GM23338 (cell line): ENCODE results near the gene AGPS. TPM values are rescaled to one million over a fixed set of nuclear protein-coding genes. Genes with fewer than 3 reads are reported as not detected.

Source experiments
- ATAC-seq: fragments of 200-7000 bp; cut with Tn5 transposase; 3 replicates; pipeline ENCODE4 v1.9.1; 2020
- DNase-seq: peaks from one replicate; pipeline ENCODE4 v3.0.0-alpha.2; 2015; ENCODE audit warnings: low spot score
- H2AFZ ChIP-seq: fragments of 200-600 bp; sonication (generic); 2 replicates; pipeline ENCODE4 v1.8.0; 2016; ENCODE audit warnings: antibody characterized with exemption, mild to moderate bottlenecking, moderate library complexity
- H3F3A ChIP-seq: fragments of 200-600 bp; sonication (generic); replicated peaks from 2 replicates; pipeline ENCODE4 v1.8.0; 2017; ENCODE audit warnings: antibody characterized with exemption, mixed run types, low read depth
- H3K27ac ChIP-seq: fragments of 200-600 bp; sonication (generic); 2 replicates; pipeline ENCODE4 v1.6.1; 2016; ENCODE audit warnings: low read depth
- H3K27me3 ChIP-seq: fragments of 200-600 bp; sonication (generic); 2 replicates; pipeline ENCODE4 v1.8.0; 2016; ENCODE audit warnings: mild to moderate bottlenecking, mixed run types, moderate library complexity; ENCODE audit not compliant: insufficient read depth
- H3K36me3 ChIP-seq: fragments of 200-600 bp; sonication (generic); 2 replicates; pipeline ENCODE4 v1.8.0; 2016; ENCODE audit warnings: mild to moderate bottlenecking; ENCODE audit not compliant: insufficient read depth
- H3K4me1 ChIP-seq: fragments of 200-600 bp; sonication (generic); 2 replicates; pipeline ENCODE4 v1.8.0; 2016; ENCODE audit warnings: mild to moderate bottlenecking, moderate library complexity; ENCODE audit not compliant: insufficient read depth
- H3K4me2 ChIP-seq: fragments of 200-600 bp; sonication (generic); 2 replicates; pipeline ENCODE4 v1.7.1; 2017; ENCODE audit warnings: mixed run types
- H3K4me3 ChIP-seq: fragments of 200-600 bp; sonication (generic); 2 replicates; pipeline ENCODE4 v1.6.1; 2016; ENCODE audit warnings: mixed run types
- H3K79me2 ChIP-seq: fragments of 200-600 bp; sonication (generic); replicated peaks from 2 replicates; pipeline ENCODE4 v1.8.0; 2017; ENCODE audit warnings: mild to moderate bottlenecking; ENCODE audit not compliant: insufficient read depth
- H3K9me2 ChIP-seq: fragments of 200-600 bp; sonication (generic); 2 replicates; pipeline ENCODE4 v1.8.0; 2017; ENCODE audit not compliant: insufficient read depth
- H4K20me1 ChIP-seq: fragments of 200-600 bp; sonication (generic); replicated peaks from 2 replicates; pipeline ENCODE4 v1.8.0; 2017; ENCODE audit warnings: mild to moderate bottlenecking; ENCODE audit not compliant: insufficient read depth
- H3K27ac Mint-ChIP-seq: 2 replicates; pipeline ENCODE4 v1.8.0; 2020; ENCODE audit warnings: inconsistent platforms, mild to moderate bottlenecking, moderate library complexity, mixed read lengths
- H3K27me3 Mint-ChIP-seq: 3 replicates; pipeline ENCODE4 v1.8.0; 2022; ENCODE audit warnings: low read depth, mild to moderate bottlenecking, moderate library complexity, mixed read lengths, inconsistent platforms; ENCODE audit not compliant: insufficient read depth, poor library complexity
- H3K36me3 Mint-ChIP-seq: 3 replicates; pipeline ENCODE4 v1.8.0; 2021; ENCODE audit warnings: low read depth, mild to moderate bottlenecking, inconsistent platforms, moderate library complexity, mixed read lengths
- H3K4me1 Mint-ChIP-seq: 3 replicates; pipeline ENCODE4 v1.8.0; 2020; ENCODE audit warnings: mild to moderate bottlenecking, inconsistent platforms, mixed read lengths
- H3K4me3 Mint-ChIP-seq: 3 replicates; pipeline ENCODE4 v1.8.0; 2021; ENCODE audit warnings: moderate library complexity, mild to moderate bottlenecking, inconsistent platforms, mixed read lengths
- H3K9me3 Mint-ChIP-seq: 3 replicates; pipeline ENCODE4 v1.8.0; 2020; ENCODE audit warnings: moderate library complexity, mild to moderate bottlenecking, inconsistent platforms, mixed read lengths
- CREB1 ChIP-seq: fragments of 250-450 bp; sonication (Bioruptor Pico); IDR thresholded peaks from 2 replicates; pipeline ENCODE4 v1.5.0; 2020; ENCODE audit warnings: low read depth, mild to moderate bottlenecking, moderate library complexity
- EZH2 ChIP-seq: fragments of 200-600 bp; sonication (generic); IDR thresholded peaks from one replicate; pipeline ENCODE4 v1.8.0; 2017; ENCODE audit warnings: antibody characterized with exemption, mild to moderate bottlenecking, low read depth; ENCODE audit not compliant: unreplicated experiment
- EZH2phosphoT487 ChIP-seq: fragments of 200-600 bp; sonication (generic); IDR thresholded peaks from one replicate; pipeline ENCODE4 v1.8.1; 2018; ENCODE audit warnings: antibody characterized with exemption; ENCODE audit not compliant: unreplicated experiment
- JUNB ChIP-seq: IDR thresholded peaks from one replicate; pipeline ENCODE4 v1.6.1; 2016; ENCODE audit warnings: antibody characterized with exemption; ENCODE audit not compliant: unreplicated experiment
- NANOG ChIP-seq: IDR thresholded peaks from 2 replicates; pipeline ENCODE4 v1.6.1; 2016; ENCODE audit warnings: antibody characterized with exemption, borderline replicate concordance
- POLR2AphosphoS5 ChIP-seq: IDR thresholded peaks from 2 replicates; pipeline ENCODE4 v1.6.1; 2016; ENCODE audit warnings: antibody characterized with exemption, low read depth
- STAT1 ChIP-seq: IDR thresholded peaks from one replicate; pipeline ENCODE4 v1.6.1; 2016; ENCODE audit warnings: antibody characterized with exemption; ENCODE audit not compliant: unreplicated experiment
- ZNF114 ChIP-seq: fragments of 250-450 bp; sonication (Bioruptor Pico); IDR thresholded peaks from 2 replicates; pipeline ENCODE4 v1.5.0; 2020; ENCODE audit warnings: mild to moderate bottlenecking, moderate library complexity
- ZNF331 ChIP-seq: fragments of 250-450 bp; sonication (Bioruptor Pico); IDR thresholded peaks from 2 replicates; pipeline ENCODE4 v1.5.0; 2020; ENCODE audit warnings: low read depth, mild to moderate bottlenecking, moderate library complexity
- polyA plus RNA-seq: library from polyadenylated mRNA; unstranded; fragments of >200 nt; fragmentation: Nextera tagmentation; extraction: Ambion mirVana; gene quantifications from 2 replicates; pipeline ENCODE4 v1.2.1, GENCODE V29; 2016
- total RNA-seq: library from RNA; depleted of rRNA; stranded (reverse); fragments of >200 nt; shearing (Covaris generic); gene quantifications from 2 replicates; pipeline ENCODE4 v1.2.3, GENCODE V29; 2014
- TF ChIP-seq, protein P1 (sequence below): fragments of 250-450 bp; sonication (Bioruptor Pico); IDR thresholded peaks from 2 replicates; pipeline ENCODE4 v1.5.0; 2020; ENCODE audit warnings: mild to moderate bottlenecking, moderate library complexity
- TF ChIP-seq, protein P2 (sequence below): IDR thresholded peaks from 2 replicates; pipeline ENCODE4 v1.6.1; 2016; ENCODE audit warnings: antibody characterized with exemption
- TF ChIP-seq, protein P3 (sequence below): IDR thresholded peaks from one replicate; pipeline ENCODE4 v1.6.1; 2018; ENCODE audit warnings: antibody characterized with exemption; ENCODE audit not compliant: unreplicated experiment
- TF ChIP-seq, protein P4 (sequence below), 2 experiments: fragments of 200-600 bp in 1 of 2; sonication (generic) in 1 of 2; conservative IDR thresholded peaks; 2 replicates each; pipeline versions ENCODE4 v1.5.1 to v1.6.1; 2016 to 2017; ENCODE audit warnings: antibody characterized with exemption in 2 of 2, low read depth in 2 of 2, mild to moderate bottlenecking in 2 of 2, moderate library complexity in 1 of 2

The AGPS gene
- total and polyA plus RNA-seq, 2 experiments from 2014 or later: 14.6 to 73.2 TPM

GRCh38 chr2:177537636-177538035 lies 145.1 kb downstream of the AGPS start:
- ATAC-seq: no peak
- TF ChIP-seq NANOG: no peak
- TF ChIP-seq, protein P1, sequence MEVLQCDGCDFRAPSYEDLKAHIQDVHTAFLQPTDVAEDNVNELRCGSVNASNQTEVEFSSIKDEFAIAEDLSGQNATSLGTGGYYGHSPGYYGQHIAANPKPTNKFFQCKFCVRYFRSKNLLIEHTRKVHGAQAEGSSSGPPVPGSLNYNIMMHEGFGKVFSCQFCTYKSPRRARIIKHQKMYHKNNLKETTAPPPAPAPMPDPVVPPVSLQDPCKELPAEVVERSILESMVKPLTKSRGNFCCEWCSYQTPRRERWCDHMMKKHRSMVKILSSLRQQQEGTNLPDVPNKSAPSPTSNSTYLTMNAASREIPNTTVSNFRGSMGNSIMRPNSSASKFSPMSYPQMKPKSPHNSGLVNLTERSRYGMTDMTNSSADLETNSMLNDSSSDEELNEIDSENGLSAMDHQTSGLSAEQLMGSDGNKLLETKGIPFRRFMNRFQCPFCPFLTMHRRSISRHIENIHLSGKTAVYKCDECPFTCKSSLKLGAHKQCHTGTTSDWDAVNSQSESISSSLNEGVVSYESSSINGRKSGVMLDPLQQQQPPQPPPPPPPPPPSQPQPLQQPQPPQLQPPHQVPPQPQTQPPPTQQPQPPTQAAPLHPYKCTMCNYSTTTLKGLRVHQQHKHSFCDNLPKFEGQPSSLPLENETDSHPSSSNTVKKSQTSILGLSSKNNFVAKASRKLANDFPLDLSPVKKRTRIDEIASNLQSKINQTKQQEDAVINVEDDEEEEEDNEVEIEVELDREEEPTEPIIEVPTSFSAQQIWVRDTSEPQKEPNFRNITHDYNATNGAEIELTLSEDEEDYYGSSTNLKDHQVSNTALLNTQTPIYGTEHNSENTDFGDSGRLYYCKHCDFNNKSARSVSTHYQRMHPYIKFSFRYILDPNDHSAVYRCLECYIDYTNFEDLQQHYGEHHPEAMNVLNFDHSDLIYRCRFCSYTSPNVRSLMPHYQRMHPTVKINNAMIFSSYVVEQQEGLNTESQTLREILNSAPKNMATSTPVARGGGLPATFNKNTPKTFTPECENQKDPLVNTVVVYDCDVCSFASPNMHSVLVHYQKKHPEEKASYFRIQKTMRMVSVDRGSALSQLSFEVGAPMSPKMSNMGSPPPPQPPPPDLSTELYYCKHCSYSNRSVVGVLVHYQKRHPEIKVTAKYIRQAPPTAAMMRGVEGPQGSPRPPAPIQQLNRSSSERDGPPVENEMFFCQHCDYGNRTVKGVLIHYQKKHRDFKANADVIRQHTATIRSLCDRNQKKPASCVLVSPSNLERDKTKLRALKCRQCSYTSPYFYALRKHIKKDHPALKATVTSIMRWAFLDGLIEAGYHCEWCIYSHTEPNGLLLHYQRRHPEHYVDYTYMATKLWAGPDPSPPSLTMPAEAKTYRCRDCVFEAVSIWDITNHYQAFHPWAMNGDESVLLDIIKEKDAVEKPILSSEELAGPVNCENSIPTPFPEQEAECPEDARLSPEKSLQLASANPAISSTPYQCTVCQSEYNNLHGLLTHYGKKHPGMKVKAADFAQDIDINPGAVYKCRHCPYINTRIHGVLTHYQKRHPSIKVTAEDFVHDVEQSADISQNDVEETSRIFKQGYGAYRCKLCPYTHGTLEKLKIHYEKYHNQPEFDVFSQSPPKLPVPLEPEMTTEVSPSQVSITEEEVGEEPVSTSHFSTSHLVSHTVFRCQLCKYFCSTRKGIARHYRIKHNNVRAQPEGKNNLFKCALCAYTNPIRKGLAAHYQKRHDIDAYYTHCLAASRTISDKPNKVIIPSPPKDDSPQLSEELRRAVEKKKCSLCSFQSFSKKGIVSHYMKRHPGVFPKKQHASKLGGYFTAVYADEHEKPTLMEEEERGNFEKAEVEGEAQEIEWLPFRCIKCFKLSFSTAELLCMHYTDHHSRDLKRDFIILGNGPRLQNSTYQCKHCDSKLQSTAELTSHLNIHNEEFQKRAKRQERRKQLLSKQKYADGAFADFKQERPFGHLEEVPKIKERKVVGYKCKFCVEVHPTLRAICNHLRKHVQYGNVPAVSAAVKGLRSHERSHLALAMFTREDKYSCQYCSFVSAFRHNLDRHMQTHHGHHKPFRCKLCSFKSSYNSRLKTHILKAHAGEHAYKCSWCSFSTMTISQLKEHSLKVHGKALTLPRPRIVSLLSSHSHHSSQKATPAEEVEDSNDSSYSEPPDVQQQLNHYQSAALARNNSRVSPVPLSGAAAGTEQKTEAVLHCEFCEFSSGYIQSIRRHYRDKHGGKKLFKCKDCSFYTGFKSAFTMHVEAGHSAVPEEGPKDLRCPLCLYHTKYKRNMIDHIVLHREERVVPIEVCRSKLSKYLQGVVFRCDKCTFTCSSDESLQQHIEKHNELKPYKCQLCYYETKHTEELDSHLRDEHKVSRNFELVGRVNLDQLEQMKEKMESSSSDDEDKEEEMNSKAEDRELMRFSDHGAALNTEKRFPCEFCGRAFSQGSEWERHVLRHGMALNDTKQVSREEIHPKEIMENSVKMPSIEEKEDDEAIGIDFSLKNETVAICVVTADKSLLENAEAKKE: no peak
- TF ChIP-seq ZNF114: no peak
- TF ChIP-seq, protein P2, sequence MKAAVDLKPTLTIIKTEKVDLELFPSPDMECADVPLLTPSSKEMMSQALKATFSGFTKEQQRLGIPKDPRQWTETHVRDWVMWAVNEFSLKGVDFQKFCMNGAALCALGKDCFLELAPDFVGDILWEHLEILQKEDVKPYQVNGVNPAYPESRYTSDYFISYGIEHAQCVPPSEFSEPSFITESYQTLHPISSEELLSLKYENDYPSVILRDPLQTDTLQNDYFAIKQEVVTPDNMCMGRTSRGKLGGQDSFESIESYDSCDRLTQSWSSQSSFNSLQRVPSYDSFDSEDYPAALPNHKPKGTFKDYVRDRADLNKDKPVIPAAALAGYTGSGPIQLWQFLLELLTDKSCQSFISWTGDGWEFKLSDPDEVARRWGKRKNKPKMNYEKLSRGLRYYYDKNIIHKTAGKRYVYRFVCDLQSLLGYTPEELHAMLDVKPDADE: no peak
- TF ChIP-seq JUNB: no peak
- no peak for TF ChIP-seq ZNF331
- TF ChIP-seq EZH2: no peak
- no peak for TF ChIP-seq STAT1
- no peak for TF ChIP-seq POLR2AphosphoS5
- TF ChIP-seq, protein P3, sequence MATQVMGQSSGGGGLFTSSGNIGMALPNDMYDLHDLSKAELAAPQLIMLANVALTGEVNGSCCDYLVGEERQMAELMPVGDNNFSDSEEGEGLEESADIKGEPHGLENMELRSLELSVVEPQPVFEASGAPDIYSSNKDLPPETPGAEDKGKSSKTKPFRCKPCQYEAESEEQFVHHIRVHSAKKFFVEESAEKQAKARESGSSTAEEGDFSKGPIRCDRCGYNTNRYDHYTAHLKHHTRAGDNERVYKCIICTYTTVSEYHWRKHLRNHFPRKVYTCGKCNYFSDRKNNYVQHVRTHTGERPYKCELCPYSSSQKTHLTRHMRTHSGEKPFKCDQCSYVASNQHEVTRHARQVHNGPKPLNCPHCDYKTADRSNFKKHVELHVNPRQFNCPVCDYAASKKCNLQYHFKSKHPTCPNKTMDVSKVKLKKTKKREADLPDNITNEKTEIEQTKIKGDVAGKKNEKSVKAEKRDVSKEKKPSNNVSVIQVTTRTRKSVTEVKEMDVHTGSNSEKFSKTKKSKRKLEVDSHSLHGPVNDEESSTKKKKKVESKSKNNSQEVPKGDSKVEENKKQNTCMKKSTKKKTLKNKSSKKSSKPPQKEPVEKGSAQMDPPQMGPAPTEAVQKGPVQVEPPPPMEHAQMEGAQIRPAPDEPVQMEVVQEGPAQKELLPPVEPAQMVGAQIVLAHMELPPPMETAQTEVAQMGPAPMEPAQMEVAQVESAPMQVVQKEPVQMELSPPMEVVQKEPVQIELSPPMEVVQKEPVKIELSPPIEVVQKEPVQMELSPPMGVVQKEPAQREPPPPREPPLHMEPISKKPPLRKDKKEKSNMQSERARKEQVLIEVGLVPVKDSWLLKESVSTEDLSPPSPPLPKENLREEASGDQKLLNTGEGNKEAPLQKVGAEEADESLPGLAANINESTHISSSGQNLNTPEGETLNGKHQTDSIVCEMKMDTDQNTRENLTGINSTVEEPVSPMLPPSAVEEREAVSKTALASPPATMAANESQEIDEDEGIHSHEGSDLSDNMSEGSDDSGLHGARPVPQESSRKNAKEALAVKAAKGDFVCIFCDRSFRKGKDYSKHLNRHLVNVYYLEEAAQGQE: no peak
- TF ChIP-seq EZH2phosphoT487: no peak
- TF ChIP-seq, protein P4, sequence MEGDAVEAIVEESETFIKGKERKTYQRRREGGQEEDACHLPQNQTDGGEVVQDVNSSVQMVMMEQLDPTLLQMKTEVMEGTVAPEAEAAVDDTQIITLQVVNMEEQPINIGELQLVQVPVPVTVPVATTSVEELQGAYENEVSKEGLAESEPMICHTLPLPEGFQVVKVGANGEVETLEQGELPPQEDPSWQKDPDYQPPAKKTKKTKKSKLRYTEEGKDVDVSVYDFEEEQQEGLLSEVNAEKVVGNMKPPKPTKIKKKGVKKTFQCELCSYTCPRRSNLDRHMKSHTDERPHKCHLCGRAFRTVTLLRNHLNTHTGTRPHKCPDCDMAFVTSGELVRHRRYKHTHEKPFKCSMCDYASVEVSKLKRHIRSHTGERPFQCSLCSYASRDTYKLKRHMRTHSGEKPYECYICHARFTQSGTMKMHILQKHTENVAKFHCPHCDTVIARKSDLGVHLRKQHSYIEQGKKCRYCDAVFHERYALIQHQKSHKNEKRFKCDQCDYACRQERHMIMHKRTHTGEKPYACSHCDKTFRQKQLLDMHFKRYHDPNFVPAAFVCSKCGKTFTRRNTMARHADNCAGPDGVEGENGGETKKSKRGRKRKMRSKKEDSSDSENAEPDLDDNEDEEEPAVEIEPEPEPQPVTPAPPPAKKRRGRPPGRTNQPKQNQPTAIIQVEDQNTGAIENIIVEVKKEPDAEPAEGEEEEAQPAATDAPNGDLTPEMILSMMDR (conservative IDR thresholded peaks at IDR 0.05; ENCODE audit: low read depth in 2 of 2): no peak
- no peak for TF ChIP-seq CREB1 (CRISPR knock-in tag)
- peaks cover 32% of the 10 kb centered on the region for H3K4me1 Mint-ChIP-seq

More at GRCh38 chr2:177537636-177538035, 145.1 kb downstream of the AGPS start:
- Histone ChIP-seq H3K27ac (no peak overlapping the region), H3K4me1 (peaks cover 35% of the 10 kb centered on the region), H3K4me2 (no peak overlapping the region), H3K36me3 (no peaks in the 10 kb centered on the region), H2AFZ (no peak overlapping the region), H3K79me2 (no peaks in the 10 kb centered on the region), H3K27me3 (no peaks in the 10 kb centered on the region), H4K20me1 (no peaks in the 10 kb centered on the region), H3K4me3 (no peak overlapping the region), H3K9me2 (no peaks in the 10 kb centered on the region), H3F3A (no peaks in the 10 kb centered on the region)
- no peaks in the 10 kb centered on the region for H3K27me3 Mint-ChIP-seq
- no peaks in the 10 kb centered on the region for H3K36me3 Mint-ChIP-seq
- H3K4me3 Mint-ChIP-seq: no peak overlapping the region
- H3K27ac Mint-ChIP-seq: peak overlapping the region; percentile 25; the same call in 1 of the 2 replicates
- no peak for DNase-seq
- no peaks in the 10 kb centered on the region for H3K9me3 Mint-ChIP-seq
